Large intestine (tissue), 3 donors: ENCODE results near the gene KRT28. TPM values are rescaled to one million over a fixed set of nuclear protein-coding genes. Genes with fewer than 3 reads are reported as not detected.
A peak's percentile ranks its signal among the peaks of the same experiment; 100 is the strongest.

ENCODE experiments used
- DNase-seq, 2 donors: peaks; one replicate each; pipeline versions ENCODE4 v3.0.0 to v3.0.0-alpha.2; 2013
- H3K27ac ChIP-seq: one replicate; pipeline ENCODE4 v1.5.1; 2013; ENCODE audit warnings: low read length
- H3K27me3 ChIP-seq: 2 replicates; pipeline ENCODE4 v1.6.1; 2013; ENCODE audit warnings: low read length; ENCODE audit not compliant: control insufficient read depth, insufficient read depth
- H3K36me3 ChIP-seq: 2 replicates; pipeline ENCODE4 v1.6.1; 2013; ENCODE audit warnings: low read length; ENCODE audit not compliant: control insufficient read depth, insufficient read depth
- H3K4me1 ChIP-seq: one replicate; pipeline ENCODE4 v1.6.1; 2013; ENCODE audit warnings: low read length; ENCODE audit not compliant: control insufficient read depth, insufficient read depth
- H3K4me3 ChIP-seq: one replicate; pipeline ENCODE4 v1.5.1; 2013; ENCODE audit warnings: low read length
- H3K9me3 ChIP-seq: one replicate; pipeline ENCODE4 v1.6.1; 2013; ENCODE audit warnings: mild to moderate bottlenecking, low read depth, low read length, moderate library complexity; ENCODE audit not compliant: control insufficient read depth
- WGBS: methylation state at CpG from one replicate; pipeline ENCODE4 v1.1.5; 2013; ENCODE audit warnings: low lambda C conversion rate; ENCODE audit not compliant: insufficient coverage; 5-methylcytosine and 5-hydroxymethylcytosine counted together
- polyA plus RNA-seq: library from polyadenylated mRNA; unstranded; fragments of 120-200 nt; gene quantifications from one replicate; pipeline ENCODE4 v1.2.1, GENCODE V29; 2013

The KRT28 gene
- polyA plus RNA-seq, 1 donor: not detected

DNA sequence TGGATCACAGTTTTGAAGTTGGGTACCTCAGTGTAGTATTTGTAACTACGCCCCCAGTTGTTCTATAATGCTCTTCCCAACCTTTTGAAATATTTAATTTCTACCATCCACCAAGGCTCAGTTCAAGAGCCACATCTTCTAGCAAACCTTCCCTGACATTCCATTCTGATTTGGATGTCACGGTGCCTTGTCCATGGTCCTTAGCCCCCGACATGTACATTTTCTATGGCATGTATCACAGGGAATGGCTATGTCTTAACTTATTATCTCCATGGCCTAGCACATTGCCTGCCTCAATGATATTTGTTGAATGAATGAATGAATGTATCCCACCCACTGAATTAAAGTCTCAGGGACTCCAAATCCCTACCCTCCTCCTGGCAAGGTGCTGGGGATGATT, 6.4 kb upstream of the KRT28 start:
- DNase-seq: no peak
- H3K27me3 ChIP-seq: peaks cover 42% of the 10 kb centered on the region
- no peaks in the 10 kb centered on the region for H3K36me3 ChIP-seq
- H3K27ac ChIP-seq: no peak overlapping the region
- no peaks in the 10 kb centered on the region for H3K4me1 ChIP-seq
- H3K9me3 ChIP-seq: no peaks in the 10 kb centered on the region
- no peak overlapping the region for H3K4me3 ChIP-seq
- WGBS: 100% methylated on average over 1 of the region's 3 CpGs

DNA sequence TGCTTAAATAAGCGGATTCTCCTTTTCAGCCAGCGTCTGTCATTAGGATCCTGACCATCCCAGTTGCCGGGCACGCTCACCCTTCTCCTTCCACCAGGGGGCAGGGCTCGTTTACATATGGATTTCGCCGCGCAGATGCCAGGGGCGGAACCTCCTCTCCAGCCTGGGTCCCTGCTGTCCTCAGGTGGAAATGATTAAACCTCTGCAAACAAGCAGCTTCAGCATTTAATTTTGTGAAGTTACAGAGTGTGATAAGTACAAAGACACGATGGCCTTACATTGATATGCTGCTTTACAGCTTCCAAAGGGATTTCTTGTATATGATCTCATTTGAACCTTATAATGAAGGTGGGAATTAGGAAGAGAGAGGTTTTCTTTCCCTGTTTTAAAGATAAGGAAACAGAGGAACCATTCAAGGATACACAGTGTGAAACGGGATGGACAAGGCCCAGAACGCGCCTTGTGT, 3.9 kb upstream of the KRT28 start:
- no peak overlapping the region for H3K27ac ChIP-seq
- H3K4me1 ChIP-seq: no peaks in the 10 kb centered on the region
- no peak overlapping the region for H3K4me3 ChIP-seq
- no peaks in the 10 kb centered on the region for H3K9me3 ChIP-seq
- no peaks in the 10 kb centered on the region for H3K36me3 ChIP-seq
- H3K27me3 ChIP-seq: peaks cover 39% of the 10 kb centered on the region
- DNase-seq: peak; percentile 72 to 79
- no CpG with 5 or more reads among the region's 13 CpGs for WGBS

DNA sequence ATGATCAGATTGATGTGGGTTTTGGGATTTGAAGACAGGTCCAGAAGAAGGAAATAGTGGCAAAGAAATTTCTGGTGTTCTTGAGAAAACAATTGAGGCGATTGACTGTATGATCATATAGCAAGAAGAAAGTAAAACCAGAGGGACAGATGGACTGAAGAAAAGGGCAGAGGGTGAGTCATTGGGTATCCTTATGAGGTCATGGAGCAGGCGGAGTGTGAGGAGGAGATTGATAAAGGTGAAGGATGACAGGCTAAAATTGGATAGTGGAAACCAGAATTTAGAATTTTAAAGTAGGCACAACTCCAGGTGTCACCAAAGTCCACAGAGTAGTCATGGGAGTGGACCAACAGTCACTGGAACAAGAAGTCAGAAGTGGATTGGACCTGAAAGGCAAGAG, 1.4 kb upstream of the KRT28 start:
- no peak for DNase-seq
- 64% methylated on average over 2 of the region's 2 CpGs for WGBS
- Histone ChIP-seq H3K4me1 (no peaks in the 10 kb centered on the region), H3K27me3 (peaks cover 35% of the 10 kb centered on the region), H3K4me3 (no peak overlapping the region), H3K27ac (no peak overlapping the region), H3K9me3 (no peaks in the 10 kb centered on the region), H3K36me3 (no peaks in the 10 kb centered on the region)

DNA sequence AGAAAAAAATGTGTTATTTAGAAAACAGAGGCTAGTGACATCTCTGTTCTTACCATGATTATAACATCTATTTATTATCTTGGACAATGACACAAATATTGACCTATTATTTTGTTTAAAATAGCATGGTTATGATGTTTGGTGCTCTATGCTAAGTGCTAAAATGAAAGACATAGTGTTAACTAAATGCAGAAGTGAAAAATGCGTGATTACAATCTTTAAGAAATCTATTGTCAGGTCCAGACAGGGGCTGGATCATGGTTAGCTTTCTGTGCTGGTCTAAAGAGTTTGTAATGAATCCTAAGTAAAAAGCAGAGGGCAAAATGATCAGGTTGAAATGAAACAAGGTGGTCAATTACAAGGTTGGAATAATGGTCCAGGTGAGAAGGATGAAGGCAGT, 622 bp upstream of the KRT28 start:
- H3K27me3 ChIP-seq: peaks cover 35% of the 10 kb centered on the region

DNA sequence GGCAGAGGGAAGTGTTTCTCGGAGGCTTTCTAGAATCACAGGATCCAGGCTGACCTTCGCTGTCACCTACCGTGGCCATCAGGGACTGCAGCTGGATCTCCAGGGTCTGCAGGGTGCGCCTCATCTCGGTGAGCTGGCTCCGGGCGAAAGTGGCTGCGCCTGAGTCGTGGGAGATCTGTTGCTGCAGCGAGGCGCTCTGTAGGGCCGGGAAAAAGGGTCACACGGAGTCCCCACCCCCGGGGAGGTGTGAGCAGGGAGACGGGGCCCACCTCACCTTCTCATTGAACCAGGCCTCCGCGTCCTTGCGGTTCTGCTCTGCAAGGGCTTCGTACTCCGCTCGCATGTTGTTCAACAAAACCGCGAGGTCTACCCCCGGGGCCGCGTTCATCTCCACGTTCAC, 2.9 kb downstream of the KRT28 start:
- Histone ChIP-seq H3K27me3 (peaks cover 38% of the 10 kb centered on the region), H3K36me3 (no peaks in the 10 kb centered on the region), H3K27ac (no peak overlapping the region), H3K4me3 (no peak overlapping the region), H3K9me3 (no peaks in the 10 kb centered on the region), H3K4me1 (no peaks in the 10 kb centered on the region)
- no CpG with 5 or more reads among the region's 27 CpGs for WGBS
- DNase-seq: no peak

More for the DNA sequence above, 622 bp upstream of the KRT28 start:
- H3K4me3 ChIP-seq: no peak overlapping the region
- H3K36me3 ChIP-seq: no peaks in the 10 kb centered on the region
- no peaks in the 10 kb centered on the region for H3K9me3 ChIP-seq
- DNase-seq: no peak
- WGBS: 75% methylated on average over 1 of the region's 1 CpG
- H3K27ac ChIP-seq: no peak overlapping the region
- H3K4me1 ChIP-seq: no peaks in the 10 kb centered on the region

DNA sequence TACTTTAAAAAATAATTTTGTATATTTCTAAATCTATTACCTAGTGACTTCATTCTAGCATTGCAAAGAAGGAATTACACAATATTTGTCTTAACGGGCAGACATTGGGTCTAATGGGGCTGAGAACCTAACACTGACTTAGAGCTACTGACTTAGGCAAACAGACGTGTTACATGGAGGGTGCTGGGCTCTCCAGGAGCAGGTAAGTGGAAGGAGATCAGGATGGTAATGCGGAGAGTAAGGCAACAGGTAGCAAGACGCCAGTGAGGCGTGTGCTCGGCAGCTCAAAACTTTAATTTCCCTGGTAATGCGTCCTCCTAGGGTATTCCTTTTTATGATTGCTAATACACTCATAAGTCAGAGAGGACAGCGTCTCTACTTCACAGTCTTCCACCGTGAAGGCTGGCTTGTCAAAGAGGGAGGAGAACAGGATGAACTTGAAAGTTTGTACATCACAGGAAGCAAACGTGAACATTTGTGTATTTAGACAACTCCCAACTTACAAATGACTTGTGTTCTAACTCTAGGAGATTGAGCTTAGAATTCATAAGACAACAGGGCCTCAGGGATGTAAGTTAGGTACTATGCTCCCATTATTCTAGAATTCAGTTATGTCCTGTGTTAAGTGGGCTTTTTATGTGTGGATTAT, 4.6 kb downstream of the KRT28 start:
- H3K27me3 ChIP-seq: peaks cover 31% of the 10 kb centered on the region

DNA sequence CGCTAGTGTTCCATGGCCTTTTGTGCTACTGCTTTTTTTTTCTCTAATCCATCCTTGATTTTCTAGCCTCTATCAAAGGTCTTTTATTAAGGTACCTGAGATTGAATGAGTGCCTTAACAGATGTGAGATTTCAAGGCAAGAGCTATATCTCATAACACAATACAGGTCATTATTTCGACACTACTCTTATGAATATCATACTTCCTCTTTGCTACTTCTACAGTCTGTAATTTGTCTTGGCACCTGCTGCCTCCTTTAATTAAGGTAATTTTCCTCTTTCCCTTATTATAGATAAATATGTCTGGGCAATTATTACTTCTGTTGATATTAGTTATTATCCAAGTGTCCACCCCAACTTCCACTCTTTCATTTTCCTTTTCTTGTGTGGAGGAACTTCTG, 5.3 kb downstream of the KRT28 start:
- Histone ChIP-seq H3K4me1 (no peaks in the 10 kb centered on the region), H3K27ac (no peak overlapping the region), H3K36me3 (no peaks in the 10 kb centered on the region), H3K4me3 (no peak overlapping the region), H3K27me3 (peaks cover 28% of the 10 kb centered on the region), H3K9me3 (no peaks in the 10 kb centered on the region)
- no peak for DNase-seq
- WGBS: 100% methylated on average over 1 of the region's 2 CpGs

More for the DNA sequence above, 4.6 kb downstream of the KRT28 start:
- Histone ChIP-seq H3K9me3 (no peaks in the 10 kb centered on the region), H3K4me3 (no peak overlapping the region), H3K4me1 (no peaks in the 10 kb centered on the region), H3K36me3 (no peaks in the 10 kb centered on the region), H3K27ac (no peak overlapping the region)
- WGBS: 92% methylated on average over 2 of the region's 10 CpGs
- no peak for DNase-seq

DNA sequence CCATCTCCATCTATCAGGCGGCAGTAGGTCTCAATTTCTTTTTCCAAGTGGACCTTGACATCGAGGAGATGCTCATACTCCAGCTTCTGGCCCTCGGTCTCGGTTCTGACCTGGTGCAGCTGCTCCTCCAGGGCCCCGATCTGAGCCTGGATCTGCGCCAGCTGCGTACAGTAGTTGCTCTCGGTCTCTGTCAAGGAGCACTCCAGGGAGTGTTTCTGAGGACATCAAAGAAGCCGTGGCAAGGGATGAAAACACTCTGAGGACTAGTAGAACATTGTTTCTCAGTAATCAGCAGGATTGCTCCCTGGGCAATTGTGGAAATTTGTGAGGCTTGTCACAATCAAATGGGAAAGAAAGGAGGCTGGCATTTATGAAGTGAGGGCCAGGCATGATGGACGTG, 5.9 kb downstream of the KRT28 start:
- WGBS: 83% methylated on average over 1 of the region's 10 CpGs
- no peaks in the 10 kb centered on the region for H3K4me1 ChIP-seq
- no peak for DNase-seq
- H3K36me3 ChIP-seq: no peaks in the 10 kb centered on the region
- H3K9me3 ChIP-seq: no peaks in the 10 kb centered on the region
- no peak overlapping the region for H3K27ac ChIP-seq
- H3K27me3 ChIP-seq: peaks cover 27% of the 10 kb centered on the region
- H3K4me3 ChIP-seq: no peak overlapping the region

DNA sequence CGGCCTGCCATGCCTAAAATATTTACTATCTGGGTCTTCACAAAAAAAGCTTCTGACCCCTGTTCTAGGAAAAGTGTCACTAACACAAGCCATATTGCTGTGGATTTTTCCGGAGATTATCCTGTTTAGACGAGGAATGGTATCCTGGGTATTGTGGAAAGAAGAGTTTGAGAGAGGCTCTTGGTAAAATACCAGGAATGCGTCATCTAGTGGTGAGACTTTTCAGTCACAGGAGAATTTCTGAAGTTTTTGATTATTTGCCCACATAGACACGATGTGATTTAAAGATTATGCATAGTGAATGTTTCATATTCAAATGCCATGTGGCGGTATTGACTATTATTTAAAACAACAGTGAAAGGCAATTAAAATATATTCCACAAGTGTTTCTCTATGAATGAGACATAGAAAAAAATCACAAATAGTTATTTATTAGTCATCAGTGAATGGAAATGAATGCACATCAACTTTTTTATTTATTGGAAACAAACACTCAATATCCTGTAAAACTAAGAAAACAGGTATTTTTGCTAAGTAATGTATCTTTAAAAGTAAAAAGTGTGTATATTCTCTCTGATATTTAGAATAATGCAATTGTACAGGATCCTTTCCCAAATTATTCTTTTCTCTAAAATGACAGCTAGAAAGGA, 7.8 kb downstream of the KRT28 start:
- Histone ChIP-seq H3K27ac (no peak overlapping the region), H3K9me3 (no peaks in the 10 kb centered on the region), H3K4me3 (no peak overlapping the region), H3K27me3 (peaks cover 22% of the 10 kb centered on the region), H3K36me3 (no peaks in the 10 kb centered on the region), H3K4me1 (no peaks in the 10 kb centered on the region)
- WGBS: 63% methylated on average over 2 of the region's 6 CpGs
- peak in 1 of 2 donors; percentile 20 for DNase-seq

DNA sequence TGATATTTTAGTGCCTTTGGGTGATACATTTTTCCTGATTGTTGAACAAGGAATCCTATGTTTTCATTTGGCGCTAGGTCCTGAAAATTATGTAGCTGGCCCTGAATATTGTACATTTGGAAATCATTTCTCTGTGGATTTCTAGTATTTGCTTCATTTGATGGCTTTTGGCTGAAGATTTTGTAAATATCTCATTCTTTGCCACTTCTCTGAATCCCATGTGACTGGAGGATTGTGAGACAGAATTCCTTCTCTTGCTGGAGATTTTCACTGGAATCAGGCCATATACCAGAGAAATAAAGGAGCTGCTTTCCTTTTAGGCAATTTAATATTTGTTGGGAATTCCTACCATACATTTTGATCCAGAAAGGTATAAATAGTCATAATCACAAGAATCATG, 8.6 kb downstream of the KRT28 start:
- no peak for DNase-seq
- Histone ChIP-seq H3K9me3 (no peaks in the 10 kb centered on the region), H3K36me3 (no peaks in the 10 kb centered on the region), H3K27ac (no peak overlapping the region), H3K27me3 (peaks cover 15% of the 10 kb centered on the region), H3K4me3 (no peak overlapping the region), H3K4me1 (no peaks in the 10 kb centered on the region)
- WGBS: no CpG with 5 or more reads among the region's 1 CpG

DNA sequence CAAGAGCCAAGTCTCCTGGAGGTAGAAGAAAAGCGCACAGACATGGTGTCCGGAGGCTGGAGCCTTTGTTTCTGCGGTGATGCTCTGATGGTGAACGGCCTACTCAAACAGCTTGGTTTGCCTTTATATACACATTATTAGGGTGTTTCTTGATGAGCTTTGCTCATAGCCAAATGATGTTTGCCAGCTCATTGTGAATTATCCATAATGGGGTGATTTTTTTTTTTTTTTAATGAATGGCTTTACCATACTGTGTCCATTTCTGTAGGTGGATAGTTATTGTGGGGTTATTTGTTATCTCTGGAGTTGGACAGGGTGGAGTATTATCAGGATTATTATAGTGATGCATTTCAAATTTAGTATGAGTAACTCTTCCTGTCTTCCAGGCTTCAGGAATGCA, 17.3 kb downstream of the KRT28 start, which contains the start of gene KRT27:
Gene KRT27 (minus strand): TSS at position 101 of the 400 bp plus-strand sequence. CDS start 57 bp downstream, at position 44.
- no CpG with 5 or more reads among the region's 4 CpGs for WGBS
- Histone ChIP-seq H3K27me3 (peaks cover 23% of the 10 kb centered on the region), H3K4me1 (no peaks in the 10 kb centered on the region), H3K4me3 (no peak within 1 kb of the TSS), H3K36me3 (no peaks in the 10 kb centered on the region), H3K27ac (no peak within 1 kb of the TSS), H3K9me3 (peaks cover 3% of the 10 kb centered on the region)
- DNase-seq: no peak
